HG03097 (cell line): ENCODE results near the gene EPAS1.

Experiments used
- ATAC-seq: cut with Tn5 transposase; IDR thresholded peaks from one replicate; pipeline ENCODE4 v1.9.1; 2021; ENCODE audit not compliant: unreplicated experiment, low FRiP score

The EPAS1 gene

GRCh38 chr2:46273225-46273863 lies 23.9 kb upstream of the EPAS1 start:
- no peak for ATAC-seq

DNA sequence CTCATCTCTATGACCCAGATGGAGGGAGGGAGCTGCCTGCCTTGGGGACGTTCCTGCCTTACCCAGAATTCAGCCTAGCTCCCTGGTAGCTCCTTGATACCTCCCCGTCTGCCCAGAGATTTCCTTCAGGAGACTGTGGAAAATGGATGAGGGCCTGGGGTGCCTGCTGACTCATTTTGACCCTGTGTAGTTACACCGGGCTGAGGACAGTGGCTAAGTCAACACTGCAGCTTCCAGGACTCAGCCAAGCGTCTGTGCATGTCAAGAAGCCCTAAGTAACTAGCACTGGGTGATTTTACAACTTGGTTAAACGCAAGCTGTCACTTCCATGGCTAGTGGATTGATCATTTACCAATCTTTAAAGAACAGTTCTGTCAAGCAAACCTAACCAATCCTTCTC lies 23.3 kb upstream of the EPAS1 start:
- no peak for ATAC-seq

GRCh38 chr2:46274586-46274985 lies 22.6 kb upstream of the EPAS1 start:
- no peak for ATAC-seq

- ATAC-seq: no peak
These were observed 21.2 kb upstream of the EPAS1 start for GRCh38 chr2:46275995-46276394.

DNA sequence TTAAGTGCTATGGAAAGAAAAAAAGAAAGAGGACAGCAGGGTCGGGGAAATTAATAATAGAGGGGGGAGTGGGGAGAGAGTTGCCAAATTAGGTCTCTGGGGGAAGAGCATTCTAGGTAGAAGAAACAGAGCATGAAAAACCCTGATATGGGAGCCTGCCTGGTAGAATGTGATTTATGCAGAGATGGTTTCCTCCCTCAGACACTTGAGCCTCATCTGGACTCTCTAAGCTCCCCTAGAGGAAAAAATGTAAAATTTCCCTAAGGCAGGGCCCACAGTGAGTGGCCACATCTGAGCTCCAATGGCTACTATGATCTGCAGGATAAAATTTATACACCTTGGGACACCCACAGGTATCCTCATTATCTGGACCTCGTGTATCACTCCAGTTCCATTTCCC lies 20.6 kb upstream of the EPAS1 start:
- no peak for ATAC-seq

DNA sequence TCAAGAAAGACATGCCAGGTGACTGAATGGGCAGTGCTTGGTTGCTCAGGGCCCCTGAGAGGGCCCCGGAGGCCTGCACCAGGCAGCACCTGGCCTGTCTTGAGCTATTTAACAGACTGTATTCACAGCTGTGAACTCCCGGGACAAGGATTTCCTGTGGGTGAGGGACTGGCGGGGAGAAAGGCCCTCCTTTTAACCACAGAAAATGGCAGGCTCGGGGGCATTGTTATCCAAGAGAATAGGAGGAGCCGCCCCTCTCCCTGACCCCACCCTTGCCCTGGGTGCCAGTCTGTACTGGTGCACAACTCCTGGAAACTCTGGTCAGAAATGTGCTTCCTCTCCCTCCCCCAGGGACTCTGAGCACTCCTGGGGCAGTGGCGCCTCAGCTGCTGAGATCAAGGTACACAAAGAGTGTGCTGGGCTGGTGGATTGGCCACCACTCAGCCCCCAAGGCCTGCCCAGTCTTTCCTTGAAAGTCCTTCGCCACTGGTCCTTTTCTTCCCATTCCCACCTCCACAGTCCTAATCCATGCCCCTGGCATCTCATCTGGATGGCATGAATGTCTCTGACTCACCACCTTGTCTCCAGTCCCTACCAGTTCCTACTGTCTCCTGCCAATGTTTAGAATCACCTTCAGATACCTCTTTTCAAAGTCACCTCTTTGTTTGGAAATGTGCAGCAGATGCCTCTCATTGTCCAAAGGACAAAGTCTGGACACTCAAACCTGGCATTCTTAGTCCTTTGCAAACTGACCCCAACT lies 19.6 kb upstream of the EPAS1 start:
- ATAC-seq: no peak

DNA sequence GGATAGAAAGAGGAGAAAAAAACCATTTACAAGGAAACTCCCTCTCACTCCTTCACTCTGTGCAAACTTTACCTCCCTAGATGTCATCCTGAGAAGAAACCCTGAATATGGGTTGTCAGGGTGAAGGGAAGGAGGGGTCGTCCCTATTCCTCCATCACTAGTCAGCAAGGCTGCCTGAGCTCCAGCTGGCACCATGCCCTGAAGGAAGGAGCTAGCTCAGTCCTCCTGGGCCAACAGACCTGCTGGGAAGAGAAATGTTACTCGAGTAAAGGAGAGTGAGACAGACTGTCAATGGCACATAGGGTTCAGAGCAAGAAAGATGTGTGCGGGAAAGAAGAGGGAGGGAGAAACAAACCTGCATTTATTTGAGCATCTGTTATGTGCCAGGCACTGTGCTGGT lies 18.3 kb upstream of the EPAS1 start:
- no peak for ATAC-seq

- no peak for ATAC-seq
These were observed 15.3 kb upstream of the EPAS1 start for GRCh38 chr2:46281939-46282338.

DNA sequence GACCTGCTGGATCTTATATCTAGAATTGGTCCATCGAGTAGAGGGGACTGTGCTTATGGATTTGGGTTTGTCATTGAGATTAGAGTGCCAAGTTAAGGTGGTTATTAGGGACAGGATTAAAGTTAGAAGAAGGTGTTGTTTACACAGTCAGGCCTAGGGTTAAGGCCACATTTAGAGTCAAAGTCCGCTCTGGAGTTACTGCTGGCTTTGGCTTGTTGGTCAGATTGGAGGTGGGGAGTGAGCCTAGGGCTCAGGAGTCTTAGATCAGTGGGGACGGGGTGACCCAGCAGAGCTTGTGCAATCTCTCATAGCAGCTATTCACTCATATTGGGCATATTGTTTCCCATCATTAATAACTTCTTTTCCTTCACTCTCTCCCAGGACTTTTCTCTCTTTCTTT lies 13.5 kb upstream of the EPAS1 start:
- ATAC-seq: no peak

DNA sequence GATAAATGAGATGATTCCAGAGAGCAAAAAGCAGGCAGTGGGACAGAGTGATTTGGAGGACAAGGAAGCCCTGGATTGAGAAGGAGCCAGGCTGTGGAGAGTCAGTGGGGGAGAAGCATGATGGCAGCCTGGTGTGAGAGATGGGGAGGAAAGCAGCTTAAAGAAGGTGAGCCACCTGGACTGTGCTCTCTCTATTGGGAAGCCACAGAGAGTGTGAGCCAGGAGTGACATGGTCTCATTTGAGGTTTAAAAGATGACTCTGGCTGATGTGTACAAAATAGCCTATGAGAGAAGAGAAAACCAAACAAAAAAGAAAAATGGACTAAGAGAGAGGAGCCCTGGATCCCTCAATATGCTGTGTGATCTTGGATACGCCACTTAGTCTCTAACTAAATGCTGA lies 12.9 kb upstream of the EPAS1 start:
- ATAC-seq: no peak

- ATAC-seq: no peak
These were observed 12.4 kb upstream of the EPAS1 start for GRCh38 chr2:46284796-46285195.

GRCh38 chr2:46286715-46287114 lies 10.5 kb upstream of the EPAS1 start:
- no peak for ATAC-seq

GRCh38 chr2:46290078-46290477 lies 7.1 kb upstream of the EPAS1 start:
- ATAC-seq: no peak

GRCh38 chr2:46293466-46293865 lies 3.7 kb upstream of the EPAS1 start:
- no peak for ATAC-seq

DNA sequence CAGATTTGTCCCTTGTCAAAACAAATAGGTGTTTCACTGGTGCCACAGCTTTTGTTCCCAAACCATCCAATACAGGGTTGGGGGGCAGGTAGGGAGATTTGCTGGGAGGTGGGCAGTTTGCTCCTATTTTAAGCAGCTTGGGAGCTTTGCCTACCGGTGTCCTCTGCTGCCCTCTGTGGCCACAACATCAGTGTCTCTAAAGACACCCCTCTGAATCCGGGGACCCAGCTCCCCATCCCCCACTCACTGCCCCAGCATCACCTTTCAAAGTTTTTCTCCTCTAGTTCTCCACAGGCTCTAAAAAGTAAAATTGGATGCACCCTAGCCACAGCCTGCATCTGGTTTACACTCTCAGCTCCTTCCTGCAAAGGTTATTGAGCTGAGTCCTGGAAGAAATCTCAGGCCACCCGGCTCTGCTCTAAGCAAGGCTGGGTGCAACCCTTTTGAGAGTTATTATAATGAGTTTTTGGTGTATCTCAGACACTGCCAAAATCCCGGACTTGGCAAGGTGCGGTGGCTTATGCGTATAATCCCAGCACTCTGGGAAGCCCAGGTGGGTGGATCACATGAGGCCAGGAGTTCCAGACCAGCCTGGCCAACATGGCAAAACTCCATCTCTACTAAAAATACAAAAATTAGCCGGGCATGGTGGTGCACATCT lies 2.9 kb upstream of the EPAS1 start:
- ATAC-seq: no peak

GRCh38 chr2:46296216-46296839 lies 879 bp upstream of the EPAS1 start:
- no peak for ATAC-seq

DNA sequence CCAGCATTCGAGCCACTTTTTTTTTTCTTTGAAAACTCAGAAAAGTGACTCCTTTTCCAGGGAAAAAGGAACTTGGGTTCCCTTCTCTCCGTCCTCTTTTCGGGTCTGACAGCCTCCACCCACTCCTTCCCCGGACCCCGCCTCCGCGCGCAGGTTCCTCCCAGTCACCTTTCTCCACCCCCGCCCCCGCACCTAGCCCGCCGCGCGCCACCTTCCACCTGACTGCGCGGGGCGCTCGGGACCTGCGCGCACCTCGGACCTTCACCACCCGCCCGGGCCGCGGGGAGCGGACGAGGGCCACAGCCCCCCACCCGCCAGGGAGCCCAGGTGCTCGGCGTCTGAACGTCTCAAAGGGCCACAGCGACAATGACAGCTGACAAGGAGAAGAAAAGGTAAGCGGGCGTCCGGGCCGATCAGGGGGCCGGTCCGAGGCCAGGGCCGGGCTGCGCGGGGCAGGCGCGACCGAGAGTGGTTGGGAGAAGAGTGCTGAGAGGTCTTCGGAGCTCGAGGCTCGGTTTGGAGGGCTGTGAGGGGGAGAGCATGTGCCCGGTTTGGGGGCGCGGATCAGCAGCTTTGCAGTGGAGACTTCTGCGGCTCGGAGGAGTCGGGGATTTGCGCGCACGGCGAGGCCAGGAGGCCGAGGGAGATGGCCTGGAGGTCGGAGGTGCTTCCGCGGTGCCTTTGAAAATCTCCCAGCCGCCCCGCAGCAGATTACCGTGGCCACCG lies 502 bp downstream of the EPAS1 start:
- ATAC-seq: no peak

- no peak for ATAC-seq
These were observed 990 bp downstream of the EPAS1 start for GRCh38 chr2:46298272-46298521.

- no peak for ATAC-seq
These were observed 1.5 kb downstream of the EPAS1 start for GRCh38 chr2:46298522-46299353.
